ENCODE measurements around the gene SPDYE6.
"Not testable (repeated sequence)": the region's sequence is repeated elsewhere in the genome, so short reads cannot be mapped to it uniquely, and the experiment has no call there.

The SPDYE6 gene

DNA sequence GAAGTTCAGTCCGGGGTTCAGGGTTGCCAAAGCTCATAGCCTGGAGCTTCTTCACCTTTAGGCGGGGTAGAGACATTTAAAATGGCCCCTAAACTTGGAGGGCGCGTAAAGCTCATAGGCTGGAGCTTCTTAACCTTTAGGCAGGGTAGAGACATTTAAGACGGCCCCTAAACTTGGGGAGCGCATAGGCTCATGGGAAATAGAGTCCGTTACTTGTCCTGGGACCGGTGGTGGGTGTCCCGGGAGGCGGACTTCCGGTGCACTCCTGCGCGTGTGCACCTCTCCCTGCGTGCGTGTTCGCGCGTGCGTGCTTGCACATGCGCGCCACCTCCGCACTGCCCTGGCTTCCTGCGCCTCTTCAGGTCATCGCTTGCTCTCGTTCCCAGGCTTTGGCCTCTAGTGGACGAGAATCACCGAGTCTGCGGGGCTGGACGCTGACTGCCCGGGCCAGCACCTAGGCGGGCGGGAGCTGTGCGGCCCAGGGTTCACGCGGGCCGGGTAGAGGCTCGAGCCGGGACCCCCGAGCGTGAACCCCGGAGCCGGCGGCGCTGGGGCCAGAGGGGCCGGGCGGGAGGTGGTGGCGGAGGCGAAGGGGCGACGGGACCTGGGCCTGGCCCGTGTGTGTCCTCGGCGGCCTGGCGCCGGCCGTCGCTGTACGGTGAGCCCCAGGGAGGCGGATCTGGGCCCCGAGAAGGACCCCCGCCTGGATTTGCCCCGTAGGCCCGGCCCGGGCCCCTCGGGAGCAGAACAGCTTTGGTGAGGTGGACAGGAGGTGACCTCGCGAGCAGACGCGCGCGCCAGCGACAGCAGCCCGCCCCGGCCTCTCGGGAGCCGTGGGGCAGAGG is 7.5 kb upstream of the SPDYE6 start:
- DNase-seq, result peak; percentile 99

DNA sequence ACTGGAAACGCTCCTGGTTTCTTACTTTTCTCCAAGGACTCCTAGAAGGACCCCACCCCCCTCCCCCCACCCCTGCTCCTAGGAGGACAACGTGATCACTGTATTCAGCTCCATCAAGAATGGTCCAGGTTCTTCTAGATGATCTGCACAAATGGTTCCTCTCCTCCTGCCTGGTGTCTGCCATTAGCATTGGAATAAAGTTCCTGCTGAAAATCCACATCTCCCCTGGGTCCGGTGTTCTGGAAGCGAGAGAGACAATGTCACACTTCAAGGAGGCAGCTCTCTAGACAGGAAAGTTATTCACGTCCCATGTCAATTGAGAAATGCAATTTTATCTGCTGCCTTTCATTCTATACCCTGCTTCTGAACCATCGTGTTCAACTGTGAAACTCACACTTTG is 9.3 kb downstream of the SPDYE6 start:
- DNase-seq, result not testable (repeated sequence)

DNA sequence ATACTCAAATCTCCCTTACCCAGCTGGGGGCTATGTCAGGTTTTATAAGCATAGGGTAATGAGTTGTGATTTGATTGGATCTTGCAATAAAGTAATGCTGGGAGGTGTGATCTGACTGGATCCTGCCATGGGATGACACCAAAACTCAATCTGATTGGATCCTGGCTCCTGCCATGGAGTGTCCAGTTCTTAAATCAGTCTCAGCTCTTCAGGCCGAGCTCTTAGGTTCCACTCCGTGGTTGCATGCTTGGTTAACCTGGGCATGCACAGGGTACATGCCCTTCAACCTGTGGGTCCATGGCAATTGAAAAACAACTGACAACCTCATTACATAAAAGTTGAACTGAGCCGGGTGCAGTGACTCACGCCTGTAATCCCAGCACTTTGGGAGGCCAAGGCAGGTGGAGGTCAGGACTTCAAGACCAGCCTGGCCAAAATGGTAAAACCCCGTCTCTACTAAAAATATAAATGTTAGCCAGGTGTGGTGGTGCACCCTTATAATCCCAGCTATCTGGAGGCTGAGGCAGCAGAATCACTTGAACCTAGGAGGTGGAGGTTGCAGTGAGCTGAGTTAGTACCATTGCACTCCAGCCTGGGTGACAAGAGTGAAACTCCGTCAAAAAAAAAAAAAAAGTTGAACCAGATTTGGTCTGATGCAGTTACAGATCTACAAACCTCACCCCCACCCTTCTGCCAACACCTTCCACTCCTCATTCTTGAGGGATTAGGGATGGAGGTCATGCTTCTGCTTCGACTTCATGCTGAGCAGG is 15.5 kb downstream of the SPDYE6 start:
- DNase-seq, result not testable (repeated sequence)

GRCh38 chr7:102337420-102337819 is 18.8 kb downstream of the SPDYE6 start:
- not testable (repeated sequence) for DNase-seq

- not testable (repeated sequence) for DNase-seq
Measured at GRCh38 chr7:102337002-102337401, 19.2 kb downstream of the SPDYE6 start.

- DNase-seq, result not testable (repeated sequence)
Measured at GRCh38 chr7:102335574-102335973, 20.7 kb downstream of the SPDYE6 start.

DNA sequence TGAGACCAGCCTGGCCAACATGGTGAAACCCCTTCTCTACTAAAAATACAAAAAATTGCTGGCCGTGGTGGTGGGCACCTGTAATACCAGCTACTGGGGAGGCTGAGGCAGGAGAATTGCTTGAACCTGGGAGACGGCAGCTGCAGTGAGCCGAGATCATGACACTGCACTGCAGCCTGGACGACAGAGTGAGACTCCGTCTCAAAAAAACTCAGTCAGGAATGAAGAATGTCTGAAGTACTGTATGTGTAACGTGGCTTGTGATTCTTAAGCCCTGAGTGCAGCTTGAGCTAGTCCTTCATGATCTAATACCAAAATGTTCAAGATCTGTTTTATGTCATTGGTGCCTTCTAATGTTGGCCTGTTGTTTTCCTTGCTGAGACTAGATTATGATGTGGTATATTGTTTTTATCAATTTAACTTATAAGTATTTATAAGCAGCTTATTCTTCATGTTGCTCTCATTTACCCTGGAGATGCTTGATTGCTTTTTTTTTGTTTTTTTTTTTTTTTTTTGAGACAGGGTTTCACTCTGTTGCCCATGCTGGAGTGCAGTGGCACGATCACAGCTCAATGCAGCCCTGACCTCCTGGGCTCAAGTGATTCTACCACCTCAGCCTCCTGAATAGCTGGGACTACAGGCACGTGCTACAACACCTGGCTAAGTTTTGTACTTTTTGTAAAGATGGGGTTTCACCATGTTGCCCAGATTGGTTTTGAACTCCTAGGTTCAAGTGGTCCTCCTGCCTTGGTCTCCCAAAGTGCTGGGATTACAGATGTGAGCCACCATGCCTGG is 25.4 kb downstream of the SPDYE6 start:
- not testable (repeated sequence) for DNase-seq

GRCh38 chr7:102329366-102329765 is 26.9 kb downstream of the SPDYE6 start:
- not testable (repeated sequence) for DNase-seq

GRCh38 chr7:102328863-102329262 is 27.4 kb downstream of the SPDYE6 start:
- not testable (repeated sequence) for DNase-seq

DNA sequence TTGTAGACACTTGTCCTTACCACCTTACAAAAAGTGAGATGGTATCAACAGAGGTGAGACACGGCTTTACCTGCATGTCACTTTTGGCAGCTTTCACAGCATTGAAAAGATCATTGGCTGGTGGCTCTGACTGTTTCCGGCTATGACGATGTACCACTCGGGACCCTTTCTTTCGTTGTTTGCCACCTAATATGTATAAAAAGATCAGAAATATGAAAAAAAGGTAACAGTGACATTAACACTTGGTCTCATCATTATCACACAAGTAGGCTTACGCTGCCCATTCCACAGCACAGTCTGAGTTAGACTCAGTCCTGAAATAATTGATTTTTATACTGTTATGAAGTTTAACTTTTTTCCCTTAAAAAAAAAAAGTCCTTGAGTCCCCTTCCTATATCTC is 29.1 kb downstream of the SPDYE6 start:
- DNase-seq, result not testable (repeated sequence)

DNA sequence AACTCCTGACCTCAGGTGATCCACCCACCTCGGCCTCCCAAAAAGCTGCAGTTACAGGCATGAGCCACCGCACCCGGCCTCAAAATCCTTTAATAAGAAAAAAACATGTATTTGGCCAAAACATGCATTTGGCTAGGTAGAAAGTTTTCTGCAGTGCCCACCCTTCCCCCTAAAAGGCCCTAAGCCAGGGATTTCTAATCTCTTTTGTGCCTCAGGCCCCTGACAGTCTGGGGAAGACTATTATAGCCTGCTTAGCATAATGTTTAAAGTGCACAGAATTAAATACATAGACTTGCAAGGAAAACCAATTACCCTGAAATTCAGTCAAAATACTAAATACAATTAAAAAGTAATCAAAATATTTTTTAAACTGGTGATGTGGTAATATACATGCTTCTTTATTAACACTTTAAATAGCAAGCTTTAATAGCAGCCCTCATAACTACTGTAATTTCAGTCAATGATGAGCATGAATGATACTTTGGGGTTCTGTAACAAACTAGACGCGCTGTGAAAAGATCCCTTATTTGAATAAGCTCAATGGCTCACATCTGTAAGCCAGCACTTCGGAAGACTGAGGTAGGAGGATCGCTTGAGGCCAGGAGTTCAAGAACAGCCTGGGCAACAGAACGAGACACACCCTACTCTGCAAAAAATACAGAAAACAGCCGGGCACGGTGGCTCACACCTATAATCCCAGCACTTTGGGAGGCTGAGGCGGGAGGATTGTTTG is 29.9 kb downstream of the SPDYE6 start:
- no peak for DNase-seq

DNA sequence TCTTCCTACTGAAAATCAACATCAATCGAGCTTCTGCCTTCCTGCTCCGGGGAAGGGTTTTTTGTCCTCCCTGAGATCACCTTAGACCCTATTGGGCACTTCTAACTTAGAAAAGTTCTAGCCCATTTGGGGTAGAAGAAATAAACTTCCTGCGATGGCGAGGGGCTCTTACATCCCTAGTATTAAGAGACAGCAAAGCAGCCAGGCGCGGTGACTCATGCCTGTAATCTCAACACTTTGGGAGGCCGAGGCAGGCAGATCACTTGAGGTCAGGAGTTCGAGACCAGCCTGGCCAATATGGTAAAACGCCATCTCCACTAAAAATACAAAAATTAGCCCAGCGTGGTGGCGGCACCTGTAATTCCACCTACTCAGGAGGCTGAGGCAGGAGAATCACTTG is 31.1 kb downstream of the SPDYE6 start:
- DNase-seq, result not testable (repeated sequence)

DNA sequence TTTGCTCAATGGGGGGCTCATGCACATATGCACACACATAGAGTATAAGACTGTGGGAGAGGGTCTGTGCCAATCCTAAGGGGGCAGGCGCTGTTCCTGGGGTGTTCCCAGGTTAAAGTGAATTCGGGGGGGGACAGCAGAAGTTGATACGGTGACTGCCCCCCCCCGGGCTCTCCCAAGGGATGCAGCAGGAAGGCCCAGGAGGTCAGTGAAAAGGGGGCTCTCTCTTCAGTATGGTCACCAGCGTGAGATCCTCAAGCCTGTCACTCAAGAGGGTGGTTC is 32.4 kb downstream of the SPDYE6 start:
- DNase-seq, result no peak

GRCh38 chr7:102322202-102322715 is 34.0 kb downstream of the SPDYE6 start:
- no peak for DNase-seq

DNA sequence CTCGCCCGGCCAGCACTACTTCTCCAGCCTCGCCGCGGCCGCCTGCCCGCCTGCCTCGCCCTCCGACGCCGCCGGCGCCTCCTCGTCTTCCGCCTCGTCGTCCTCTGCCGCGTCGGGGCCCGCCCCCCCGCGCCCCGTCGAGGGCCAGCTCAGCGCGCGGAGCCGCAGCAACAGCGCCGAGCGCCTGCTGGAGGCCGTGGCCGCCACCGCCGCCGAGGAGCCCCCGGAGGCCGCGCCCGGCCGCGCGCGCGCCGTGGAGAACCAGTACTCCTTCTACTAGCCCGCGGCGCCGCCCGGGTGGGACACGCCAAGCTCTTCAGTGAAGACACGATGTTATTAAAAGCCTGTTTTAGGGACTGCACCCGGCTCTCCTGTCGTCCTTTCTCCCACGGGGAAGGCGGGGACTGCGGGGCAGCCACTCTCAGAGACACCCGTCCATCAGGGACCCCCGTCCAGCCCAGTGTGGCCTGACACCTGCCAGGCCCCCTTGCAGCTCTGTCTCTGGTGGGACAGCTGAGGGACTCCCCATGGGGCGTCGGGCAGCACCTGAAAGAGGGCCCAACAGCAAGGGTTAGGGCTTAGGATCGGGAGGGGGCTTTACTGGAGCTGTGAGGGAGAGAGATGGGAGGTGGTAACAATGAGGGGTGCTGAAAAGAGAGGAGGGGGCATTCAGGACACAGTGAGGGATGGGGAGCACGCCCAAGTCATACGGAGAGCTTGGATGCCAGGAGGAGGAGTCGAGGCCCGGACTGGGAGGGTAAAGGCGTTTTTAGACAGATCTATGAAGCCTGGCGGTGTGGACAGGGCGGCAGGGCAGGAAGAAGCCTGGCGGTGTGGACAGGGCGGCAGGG is 34.7 kb downstream of the SPDYE6 start:
- peak; percentile 36 for DNase-seq

- no peak for DNase-seq
Measured at GRCh38 chr7:102320601-102321350, 35.5 kb downstream of the SPDYE6 start.

DNA sequence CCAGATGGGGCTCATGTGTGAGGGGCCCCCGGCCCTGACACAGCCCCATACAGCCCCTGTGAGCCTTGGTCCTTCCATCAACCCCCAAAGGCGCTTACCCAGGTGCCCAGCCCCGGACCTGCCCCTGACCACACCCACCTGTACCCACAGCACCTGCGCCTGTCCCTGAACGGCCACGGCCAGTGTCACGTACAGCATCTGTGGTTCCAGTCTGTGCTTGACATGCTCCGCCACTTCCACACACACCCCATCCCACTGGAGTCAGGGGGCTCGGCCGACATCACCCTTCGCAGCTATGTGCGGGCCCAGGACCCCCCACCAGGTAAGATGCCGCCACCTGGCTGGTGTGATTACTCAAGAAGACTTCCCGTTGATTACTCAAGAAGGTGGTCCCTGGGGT is 36.1 kb downstream of the SPDYE6 start:
- no peak for DNase-seq

- DNase-seq, result peak; percentile 0
Measured at GRCh38 chr7:102319671-102320070, 36.6 kb downstream of the SPDYE6 start.

DNA sequence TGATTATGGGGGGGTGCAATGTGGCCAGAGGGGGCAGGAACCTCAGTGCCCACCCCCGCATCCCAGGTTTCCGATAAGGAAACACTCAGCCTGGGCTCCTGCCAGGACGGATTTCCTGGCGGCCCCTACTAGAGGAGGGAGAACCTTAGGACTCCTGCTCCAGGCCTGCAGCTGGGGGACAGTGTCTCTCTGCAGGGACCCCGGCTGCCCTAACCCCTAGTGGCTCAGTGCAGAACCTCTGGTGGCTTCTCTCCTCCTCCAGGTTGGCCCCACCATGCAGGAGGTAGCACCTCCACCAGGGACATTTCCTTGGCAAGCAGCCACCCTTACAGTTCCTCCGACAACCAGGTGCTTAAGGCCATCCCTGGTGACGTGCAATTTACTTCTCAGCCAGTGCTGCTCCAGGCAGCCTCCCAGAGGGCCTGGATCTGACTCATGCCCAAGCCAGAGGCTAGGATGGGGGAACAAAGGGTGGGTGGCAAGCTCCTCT is 37.7 kb downstream of the SPDYE6 start:
- peak; percentile 1 for DNase-seq

All from eye (tissue), 1 donor.